Ovary (tissue), 3 donors: ENCODE data around the gene LRRIQ4.

Source experiments
- EP300 ChIP-seq: sonication (generic); formaldehyde crosslinking; IDR thresholded peaks from one replicate; pipeline ENCODE4 v1.6.1; 2017; ENCODE audit warnings: antibody characterized with exemption
- POLR2A ChIP-seq: fragments of 450-650 bp; IDR thresholded peaks from one replicate; pipeline ENCODE4 v1.6.1; 2017; ENCODE audit warnings: antibody characterized with exemption, mild to moderate bottlenecking, moderate library complexity
- TF ChIP-seq, protein P1 (sequence below), 3 donors: fragments of 450-650 bp in 2 of 3; fragments of 200-600 bp in 1 of 3; IDR thresholded peaks; one replicate each; pipeline versions ENCODE4 v1.5.1 to v1.8.0; 2016 to 2022; ENCODE audit warnings: antibody characterized with exemption in 3 of 3, mild to moderate bottlenecking in 1 of 3
- donor health status: DM: no; HTN: no; CAD: no.

DNA sequence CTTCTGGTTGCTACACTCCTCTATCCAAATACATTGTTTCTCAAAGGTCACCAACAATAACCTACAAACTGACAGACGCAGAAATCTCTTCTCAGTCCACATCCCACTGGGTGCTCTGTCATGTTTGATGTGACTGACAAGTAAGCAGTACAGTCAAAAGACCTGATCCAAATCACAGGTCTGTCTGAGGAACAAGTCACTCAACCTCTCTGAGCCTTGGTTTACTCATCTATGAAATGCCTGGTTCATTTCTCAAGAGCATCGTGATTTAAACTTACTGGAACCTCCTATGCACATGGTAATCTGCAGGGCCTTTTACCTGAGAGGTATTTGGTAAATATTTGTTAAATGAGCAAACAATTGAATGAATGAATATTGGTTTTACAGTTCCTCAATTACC lies 51.6 kb downstream of the LRRIQ4 start:
- TF ChIP-seq, protein P1, sequence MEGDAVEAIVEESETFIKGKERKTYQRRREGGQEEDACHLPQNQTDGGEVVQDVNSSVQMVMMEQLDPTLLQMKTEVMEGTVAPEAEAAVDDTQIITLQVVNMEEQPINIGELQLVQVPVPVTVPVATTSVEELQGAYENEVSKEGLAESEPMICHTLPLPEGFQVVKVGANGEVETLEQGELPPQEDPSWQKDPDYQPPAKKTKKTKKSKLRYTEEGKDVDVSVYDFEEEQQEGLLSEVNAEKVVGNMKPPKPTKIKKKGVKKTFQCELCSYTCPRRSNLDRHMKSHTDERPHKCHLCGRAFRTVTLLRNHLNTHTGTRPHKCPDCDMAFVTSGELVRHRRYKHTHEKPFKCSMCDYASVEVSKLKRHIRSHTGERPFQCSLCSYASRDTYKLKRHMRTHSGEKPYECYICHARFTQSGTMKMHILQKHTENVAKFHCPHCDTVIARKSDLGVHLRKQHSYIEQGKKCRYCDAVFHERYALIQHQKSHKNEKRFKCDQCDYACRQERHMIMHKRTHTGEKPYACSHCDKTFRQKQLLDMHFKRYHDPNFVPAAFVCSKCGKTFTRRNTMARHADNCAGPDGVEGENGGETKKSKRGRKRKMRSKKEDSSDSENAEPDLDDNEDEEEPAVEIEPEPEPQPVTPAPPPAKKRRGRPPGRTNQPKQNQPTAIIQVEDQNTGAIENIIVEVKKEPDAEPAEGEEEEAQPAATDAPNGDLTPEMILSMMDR (IDR thresholded peaks at IDR 0.05): no peak
- no peak for TF ChIP-seq EP300
- no peak for TF ChIP-seq POLR2A
